A673 (cell line): ENCODE measurements around the gene TMEM178B. TPM values are rescaled to one million over a fixed set of nuclear protein-coding genes. Genes with fewer than 3 reads are reported as not detected.

ENCODE experiments used
- BruUV-seq: library from RNA; stranded (reverse); fragments of 400-500 nt; replicated peaks from 2 replicates; lab custom pipeline; 2021; lab: Mats Ljungman, UMichigan
- CTCF ChIA-PET: fragments of 300-600 bp; sonication (Branson Sonifier 250); formaldehyde crosslinking; loops from one replicate; lab custom pipeline; 2022; ENCODE audit warnings: antibody characterized with exemption; lab: Charles Lee
- POLR2A ChIA-PET: fragments of 300-600 bp; sonication (Branson Sonifier 250); formaldehyde crosslinking; loops from one replicate; lab custom pipeline; 2022; ENCODE audit warnings: antibody characterized with exemption; ENCODE audit not compliant: low non-redundant PET; lab: Charles Lee
- DNase-seq: peaks from one replicate; pipeline ENCODE4 v3.0.0-alpha.2; 2015; ENCODE audit warnings: low spot score
- H3K27ac ChIP-seq: fragments of 200-600 bp; sonication (generic); 2 replicates; pipeline ENCODE4 v1.5.1; 2016; ENCODE audit warnings: mixed run types, low read depth, mild to moderate bottlenecking, mixed read lengths, antibody characterized with exemption, low read length; ENCODE audit not compliant: poor library complexity, severe bottlenecking
- H3K27me3 ChIP-seq: fragments of 200-600 bp; sonication (generic); replicated peaks from 2 replicates; pipeline ENCODE4 v1.6.1; 2017; ENCODE audit warnings: mixed run types, low read depth, mild to moderate bottlenecking, mixed read lengths, antibody characterized with exemption, low read length; ENCODE audit not compliant: insufficient read depth, poor library complexity
- H3K36me3 ChIP-seq: fragments of 200-600 bp; sonication (generic); 2 replicates; pipeline ENCODE4 v1.6.1; 2016; ENCODE audit warnings: mixed run types, mild to moderate bottlenecking, mixed read lengths, antibody characterized with exemption, low read length; ENCODE audit not compliant: insufficient read depth, poor library complexity, severe bottlenecking
- H3K4me1 ChIP-seq: fragments of 200-600 bp; sonication (generic); 2 replicates; pipeline ENCODE4 v1.6.1; 2017; ENCODE audit warnings: mixed run types, mild to moderate bottlenecking, mixed read lengths, antibody characterized with exemption, low read length; ENCODE audit not compliant: insufficient read depth, poor library complexity, severe bottlenecking
- H3K4me3 ChIP-seq: fragments of 200-600 bp; sonication (generic); 2 replicates; pipeline ENCODE4 v1.5.1; 2016; ENCODE audit warnings: low read depth, mixed run types, mild to moderate bottlenecking, mixed read lengths, low read length; ENCODE audit not compliant: poor library complexity, severe bottlenecking
- H3K9me3 ChIP-seq: fragments of 200-600 bp; sonication (generic); 2 replicates; pipeline ENCODE4 v1.6.1; 2016; ENCODE audit warnings: mixed run types, low read depth, mild to moderate bottlenecking, mixed read lengths, antibody characterized with exemption, low read length; ENCODE audit not compliant: poor library complexity, severe bottlenecking
- CTCF ChIP-seq: fragments of 300-800, 200-600 bp; sonication (generic); conservative IDR thresholded peaks from 2 replicates; pipeline ENCODE4 v1.5.1; 2017; ENCODE audit warnings: low read depth, mild to moderate bottlenecking, antibody characterized with exemption, low read length, moderate library complexity, mixed read lengths
- EZH2 ChIP-seq: fragments of 200-600 bp; sonication (generic); IDR thresholded peaks from 2 replicates; pipeline ENCODE4 v1.6.1; 2017; ENCODE audit warnings: borderline replicate concordance, low read depth, mild to moderate bottlenecking, mixed read lengths, antibody characterized with exemption, low read length; ENCODE audit not compliant: poor library complexity, severe bottlenecking
- intact Hi-C: fragments of 100-400 bp; cut with micrococcal nuclease; formaldehyde crosslinking; loops from one replicate; pipeline ENCODE4 v1.10.0; 2022; ENCODE audit not compliant: unreplicated experiment
- total RNA-seq: library from RNA; stranded (reverse); gene quantifications from 2 replicates; pipeline ENCODE4 v1.2.3, GENCODE V29; 2021

The TMEM178B gene
- total RNA-seq, 1 experiment from 2014 or later, result 2.8 TPM

- no peaks in the 10 kb centered on the region for H3K9me3 ChIP-seq
- no peak overlapping the region for H3K27ac ChIP-seq
- no peaks in the 10 kb centered on the region for H3K4me1 ChIP-seq
- no peaks in the 10 kb centered on the region for H3K36me3 ChIP-seq
- CTCF ChIA-PET, result no interaction called here
- intact Hi-C loops, result no loop called here
- BruUV-seq, result no TSS peak
- no peaks in the 10 kb centered on the region for H3K27me3 ChIP-seq
- POLR2A ChIA-PET, result no interaction called here
- TF ChIP-seq EZH2 (no peak), CTCF (no peak)
- no peak overlapping the region for H3K4me3 ChIP-seq
- DNase-seq, result no peak
Measured at GRCh38 chr7:141286522-141286921, 212.7 kb downstream of the TMEM178B start.

GRCh38 chr7:141287936-141288335 is 214.1 kb downstream of the TMEM178B start:
- POLR2A ChIA-PET, result no interaction called here
- Histone ChIP-seq H3K4me3 (no peak overlapping the region), H3K36me3 (no peaks in the 10 kb centered on the region), H3K4me1 (no peaks in the 10 kb centered on the region), H3K27me3 (no peaks in the 10 kb centered on the region), H3K27ac (no peak overlapping the region), H3K9me3 (no peaks in the 10 kb centered on the region)
- no TSS peak for BruUV-seq
- intact Hi-C loops, result no loop called here
- no peak for DNase-seq
- no peak for TF ChIP-seq EZH2
- no peak for TF ChIP-seq CTCF
- CTCF ChIA-PET, result no interaction called here

GRCh38 chr7:141288626-141289025 is 214.8 kb downstream of the TMEM178B start:
- POLR2A ChIA-PET, result no interaction called here
- Histone ChIP-seq H3K4me3 (no peak overlapping the region), H3K4me1 (no peaks in the 10 kb centered on the region), H3K9me3 (no peaks in the 10 kb centered on the region), H3K36me3 (no peaks in the 10 kb centered on the region), H3K27me3 (no peaks in the 10 kb centered on the region), H3K27ac (no peak overlapping the region)
- no TSS peak for BruUV-seq
- TF ChIP-seq EZH2 (no peak), CTCF (no peak)
- DNase-seq, result no peak
- CTCF ChIA-PET, result no interaction called here
- intact Hi-C loops, result no loop called here
